ENCODE results near the gene NFYC. TPM values are rescaled to one million over a fixed set of nuclear protein-coding genes. Genes with fewer than 3 reads are reported as not detected.

NFYC gene
- total RNA-seq, 2 experiments from 2014 or later = 71.1 to 91.2 TPM

DNA sequence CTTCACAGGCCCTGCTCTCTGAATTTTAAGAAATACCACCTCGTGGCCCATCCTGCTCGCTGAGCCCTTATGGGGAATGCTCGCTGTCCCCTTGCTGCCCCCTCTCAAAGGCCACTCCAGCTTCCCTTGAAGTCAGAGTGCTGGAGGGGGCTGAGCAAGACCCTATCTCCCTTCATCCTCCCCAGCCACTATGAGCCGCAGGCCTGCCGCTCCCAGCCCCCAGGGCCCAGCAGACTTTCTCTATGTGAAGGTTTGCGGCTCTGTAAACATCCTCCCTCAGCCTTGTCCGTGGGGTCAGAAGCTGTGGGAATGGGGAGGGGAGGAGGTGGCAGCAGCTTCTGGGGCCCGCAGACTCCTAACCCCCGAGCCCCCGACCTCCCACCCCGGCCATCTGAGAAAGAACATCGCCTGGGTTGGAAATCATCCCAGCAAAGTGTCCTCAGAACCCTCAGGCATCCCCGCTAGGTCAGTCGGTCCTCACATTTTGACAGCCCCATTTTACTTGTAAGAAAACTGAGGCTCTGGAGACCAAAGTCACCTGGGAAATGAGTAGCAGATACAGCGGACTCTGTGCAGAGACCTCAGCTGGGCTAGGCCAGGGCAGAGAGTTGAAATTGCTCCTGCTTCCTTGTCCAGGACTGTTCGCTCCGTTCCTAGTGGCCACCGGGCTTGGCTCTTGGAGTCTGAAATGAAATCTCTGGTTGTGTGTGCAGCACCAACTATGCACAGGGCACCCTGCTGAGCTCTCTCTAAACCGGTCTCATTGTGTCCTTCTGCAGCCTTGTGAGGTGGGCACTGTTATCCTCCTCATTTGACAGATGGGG, 96.4 kb downstream of the NFYC start:
- Mint-ChIP-seq H3K27ac (no peak overlapping the region), H3K27me3 (peaks cover 21% of the 10 kb centered on the region), H3K4me1 (peaks cover 7% of the 10 kb centered on the region), H3K36me3 (no peaks in the 10 kb centered on the region), H3K4me3 (no peak overlapping the region), H3K9me3 (ENCODE audit: low read depth) (no peaks in the 10 kb centered on the region)
- CTCF ChIA-PET = interaction anchor here (1.5 to 2.2 kb wide), 4 partner anchors 12 to 62 kb away, joined by 3 to 6 read pairs (median 4); no protein-coding TSS in a partner anchor
- ATAC-seq (no peak), DNase-seq (no peak)

DNA sequence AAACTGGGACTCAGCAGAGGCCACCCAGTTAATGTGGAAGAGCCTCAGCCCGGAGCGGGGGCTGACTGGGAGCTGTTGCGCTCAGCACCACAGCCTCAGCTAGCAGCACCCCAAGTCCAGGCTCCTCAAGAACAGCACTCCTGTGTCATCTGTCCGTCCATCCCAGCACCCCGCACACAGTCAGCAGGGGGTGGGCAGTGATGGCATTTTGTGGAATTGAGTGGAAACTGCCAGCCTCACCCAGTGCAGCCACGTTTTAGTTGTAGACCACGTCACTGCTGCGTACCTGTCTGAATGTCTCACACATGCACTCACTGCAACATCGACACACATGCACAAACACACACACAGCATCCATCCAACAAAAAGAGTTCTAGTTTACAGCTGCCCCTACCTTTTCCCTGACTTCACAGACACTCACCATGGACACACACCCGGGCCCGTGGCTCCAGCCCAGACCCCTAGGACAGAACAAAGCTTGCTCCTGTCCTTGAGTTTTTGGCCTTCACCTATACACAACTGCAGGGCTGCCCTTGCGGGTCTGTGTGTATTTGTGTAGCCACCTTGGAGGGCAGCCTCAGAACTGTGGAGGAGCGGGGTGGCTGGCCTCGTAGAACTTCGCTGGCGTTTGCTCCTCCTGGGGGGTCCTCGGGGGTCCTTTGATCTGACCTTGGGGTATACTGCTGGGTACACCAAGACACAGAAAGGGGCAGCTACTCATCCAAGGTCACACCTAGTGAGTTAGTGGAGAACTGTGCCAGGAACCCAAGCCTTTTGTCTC, 97.2 kb downstream of the NFYC start:
- Mint-ChIP-seq H3K4me3 (no peak overlapping the region), H3K4me1 (peaks cover 3% of the 10 kb centered on the region), H3K9me3 (ENCODE audit: low read depth) (no peaks in the 10 kb centered on the region), H3K27ac (no peak overlapping the region), H3K36me3 (no peaks in the 10 kb centered on the region), H3K27me3 (peaks cover 22% of the 10 kb centered on the region)
- CTCF ChIA-PET = interaction anchor here (1.4 to 2.0 kb wide), 3 partner anchors 13 to 120 kb away, joined by 3 to 5 read pairs (median 4); no protein-coding TSS in a partner anchor
- ATAC-seq (no peak), DNase-seq (no peak)

DNA sequence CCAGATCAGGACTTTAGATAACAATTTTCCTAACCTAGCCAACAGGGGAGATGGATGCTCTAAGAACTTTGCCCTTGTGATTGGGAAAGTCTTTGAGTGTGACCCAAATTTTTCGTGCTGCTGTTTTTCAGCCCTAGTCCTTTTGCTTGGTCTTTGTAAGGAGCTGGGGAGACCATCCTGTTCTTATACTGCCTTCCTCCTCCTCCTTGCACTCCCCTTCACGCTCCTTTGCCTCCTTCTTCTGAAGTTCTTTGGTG, 97.8 kb downstream of the NFYC start:
- DNase-seq (no peak), ATAC-seq (no peak)
- H3K9me3 Mint-ChIP-seq (ENCODE audit: low read depth) = no peaks in the 10 kb centered on the region
- peaks cover 3% of the 10 kb centered on the region for H3K4me1 Mint-ChIP-seq
- H3K36me3 Mint-ChIP-seq = no peaks in the 10 kb centered on the region
- H3K27me3 Mint-ChIP-seq = peaks cover 22% of the 10 kb centered on the region
- CTCF ChIA-PET = interaction anchor here (1.2 to 2.0 kb wide), 4 partner anchors 13 to 120 kb away, joined by 3 to 7 read pairs (median 4); no protein-coding TSS in a partner anchor
- no peak overlapping the region for H3K4me3 Mint-ChIP-seq
- H3K27ac Mint-ChIP-seq = no peak overlapping the region

DNA sequence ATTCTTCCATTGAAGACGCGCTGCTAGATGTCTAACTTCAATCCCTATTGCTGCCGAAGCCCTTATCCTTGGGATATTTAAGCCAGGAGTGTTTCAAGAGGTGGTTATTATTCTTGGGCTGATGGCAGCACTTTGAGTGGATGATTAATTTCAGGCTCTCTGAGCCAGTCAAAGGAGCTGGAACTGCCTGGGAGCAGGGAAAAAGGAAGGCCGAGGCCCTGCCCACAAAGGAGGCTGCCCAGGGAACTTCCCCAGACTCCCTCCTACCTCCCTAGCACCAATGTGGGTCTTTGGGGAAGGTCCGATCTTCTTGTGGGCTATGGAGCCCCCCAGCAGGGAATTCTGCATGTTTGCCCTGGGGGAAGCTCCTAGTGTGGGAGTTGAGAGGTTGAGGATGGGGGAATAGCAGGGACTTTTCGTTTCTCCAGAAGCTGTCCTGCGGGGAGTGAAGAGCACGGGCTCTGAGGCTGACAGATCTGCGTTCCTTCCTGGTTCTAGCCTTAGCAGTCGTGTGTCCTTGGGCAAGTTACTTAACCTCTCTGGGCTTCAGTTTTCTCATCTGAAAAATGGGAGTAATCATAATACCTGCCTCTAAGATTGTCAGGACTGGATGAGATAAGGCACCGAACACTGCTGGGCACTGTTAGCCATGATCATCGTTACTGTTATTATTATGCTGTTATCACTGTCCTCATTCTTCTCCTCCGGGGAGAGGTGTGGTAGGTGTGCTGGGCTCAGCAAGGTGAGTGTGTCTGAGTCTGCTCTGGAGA, 98.3 kb downstream of the NFYC start:
- H3K9me3 Mint-ChIP-seq (ENCODE audit: low read depth) = no peaks in the 10 kb centered on the region
- H3K36me3 Mint-ChIP-seq = no peaks in the 10 kb centered on the region
- peaks cover 16% of the 10 kb centered on the region for H3K27me3 Mint-ChIP-seq
- H3K27ac Mint-ChIP-seq = no peak overlapping the region
- H3K4me3 Mint-ChIP-seq = no peak overlapping the region
- no peaks in the 10 kb centered on the region for H3K4me1 Mint-ChIP-seq
- DNase-seq = no peak
- CTCF ChIA-PET = interaction anchor here (0.6 to 1.5 kb wide), 5 partner anchors 16 to 198 kb away, joined by 3 to 7 read pairs (median 3); no protein-coding TSS in a partner anchor
- ATAC-seq = no peak

DNA sequence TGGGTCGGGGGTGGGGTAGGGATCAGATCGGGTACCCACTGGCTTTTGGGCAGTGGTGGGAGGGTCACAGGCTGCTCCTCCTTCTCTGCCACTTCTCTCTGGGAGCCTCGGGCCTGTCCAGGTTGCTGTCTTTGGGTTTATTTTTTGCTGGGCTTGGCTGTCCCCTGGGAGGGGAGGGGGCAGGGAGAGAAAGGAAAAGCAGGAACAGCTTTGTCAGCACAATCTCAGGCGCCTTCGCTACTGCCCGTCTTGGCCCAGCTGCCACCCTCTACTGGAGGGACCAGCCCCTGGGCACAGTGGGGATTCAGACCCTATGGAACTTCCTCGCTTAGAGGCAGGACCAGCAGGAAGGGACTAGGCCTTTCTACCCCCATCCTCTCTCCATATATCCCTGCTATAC, 100.5 kb downstream of the NFYC start:
- DNase-seq = no peak
- H3K27ac Mint-ChIP-seq = no peak overlapping the region
- no peak for ATAC-seq
- H3K4me3 Mint-ChIP-seq = no peak overlapping the region
- H3K4me1 Mint-ChIP-seq = peaks cover 16% of the 10 kb centered on the region
- H3K27me3 Mint-ChIP-seq = peaks cover 5% of the 10 kb centered on the region
- CTCF ChIA-PET = no interaction called here
- H3K36me3 Mint-ChIP-seq = no peaks in the 10 kb centered on the region
- no peaks in the 10 kb centered on the region for H3K9me3 Mint-ChIP-seq (ENCODE audit: low read depth)

DNA sequence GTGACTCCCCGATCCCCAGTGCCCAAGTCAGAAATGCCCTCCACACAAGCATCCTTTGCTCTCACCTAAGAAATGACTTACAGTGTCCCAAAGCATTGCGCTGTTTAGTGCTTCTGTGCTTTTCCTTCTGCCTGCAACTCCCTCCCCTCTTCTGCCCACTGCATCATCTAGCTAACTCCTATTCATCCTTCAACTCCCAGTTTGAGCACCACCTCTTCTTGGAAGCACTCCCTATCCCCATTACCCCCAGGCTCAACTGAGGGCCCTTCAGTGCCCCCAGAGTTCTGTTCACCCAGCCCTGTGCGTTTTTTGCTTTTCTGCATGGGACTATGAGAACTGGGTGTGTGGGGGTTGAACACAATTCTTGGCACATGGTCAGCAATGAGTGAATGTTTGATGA, 102.1 kb downstream of the NFYC start:
- CTCF ChIA-PET = interaction anchor here (0.9 to 1.6 kb wide), 3 partner anchors 10 to 56 kb away, joined by 4 to 5 read pairs (median 5); no protein-coding TSS in a partner anchor
- ATAC-seq = no peak
- Mint-ChIP-seq H3K36me3 (no peaks in the 10 kb centered on the region), H3K4me3 (no peak overlapping the region), H3K4me1 (peaks cover 24% of the 10 kb centered on the region), H3K27me3 (peaks cover 5% of the 10 kb centered on the region), H3K9me3 (ENCODE audit: low read depth) (no peaks in the 10 kb centered on the region), H3K27ac (no peak overlapping the region)
- DNase-seq = no peak

DNA sequence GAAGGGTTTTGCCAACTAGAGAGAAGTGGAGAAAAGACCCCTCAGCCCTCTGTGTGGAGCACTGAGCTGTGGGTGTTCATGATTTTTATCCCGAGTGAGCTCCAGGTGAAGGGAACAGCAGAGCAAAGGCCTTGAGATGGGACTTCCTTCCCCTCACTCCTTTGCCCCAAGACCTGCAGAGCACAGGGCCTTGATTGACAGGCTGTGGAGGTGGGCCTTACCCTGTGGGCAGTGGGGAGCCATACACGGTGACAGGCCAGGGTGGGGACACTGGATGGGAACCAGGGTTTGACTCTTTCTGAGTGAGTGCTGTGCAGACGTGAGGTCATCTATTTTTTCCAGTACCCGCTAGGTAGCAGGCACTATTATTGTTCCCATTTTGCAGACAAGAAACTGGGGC, 102.5 kb downstream of the NFYC start:
- Mint-ChIP-seq H3K27me3 (peaks cover 5% of the 10 kb centered on the region), H3K4me1 (peaks cover 24% of the 10 kb centered on the region), H3K36me3 (no peaks in the 10 kb centered on the region), H3K9me3 (ENCODE audit: low read depth) (no peaks in the 10 kb centered on the region), H3K4me3 (no peak overlapping the region), H3K27ac (no peak overlapping the region)
- ATAC-seq = no peak
- DNase-seq = no peak
- CTCF ChIA-PET = interaction anchor here (0.9 to 2.3 kb wide), 4 partner anchors 9 to 56 kb away, joined by 4 to 13 read pairs (median 5); no protein-coding TSS in a partner anchor

DNA sequence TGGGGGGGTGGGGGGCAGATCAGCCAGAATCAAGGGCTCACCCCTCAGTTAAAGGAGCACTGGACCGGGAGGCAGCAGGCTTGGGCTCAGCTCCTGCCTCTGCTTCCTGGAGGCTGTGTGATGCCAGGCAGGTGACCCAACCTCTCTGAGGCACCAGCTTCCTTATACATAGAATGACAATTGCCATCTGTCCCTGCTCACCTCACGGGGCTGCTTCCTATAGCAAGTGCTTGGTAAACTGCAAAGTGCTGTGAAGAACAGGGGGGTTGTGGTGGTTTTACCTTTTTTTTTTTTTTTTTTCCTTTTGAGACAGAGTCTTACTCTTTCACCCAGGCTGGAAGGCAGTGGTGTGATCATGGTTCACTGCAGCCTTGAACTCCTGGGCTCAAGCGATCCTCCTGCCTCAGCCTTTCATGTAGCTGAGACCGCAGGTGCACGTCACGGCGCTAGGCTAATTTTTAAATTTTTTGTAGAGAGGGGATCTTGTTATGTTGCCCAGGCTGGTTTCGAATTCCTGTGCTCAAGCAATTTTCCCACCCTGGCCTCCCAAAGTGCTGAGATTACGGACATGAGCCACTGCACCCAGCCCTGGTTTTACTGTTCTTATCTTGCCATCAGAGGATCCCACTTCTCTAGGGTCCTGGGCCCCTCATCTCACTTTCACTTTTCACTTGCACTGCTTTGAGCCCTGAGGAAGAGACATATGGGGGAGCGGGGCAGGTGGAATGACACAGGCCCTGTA, 103.6 kb downstream of the NFYC start:
- CTCF ChIA-PET = interaction anchor here (0.7 to 2.3 kb wide), 8 partner anchors 8 to 213 kb away, joined by 3 to 13 read pairs (median 5); no protein-coding TSS in a partner anchor
- ATAC-seq (peak; percentile 28), DNase-seq (no peak)
- Mint-ChIP-seq H3K9me3 (ENCODE audit: low read depth) (no peaks in the 10 kb centered on the region), H3K27me3 (peaks cover 5% of the 10 kb centered on the region), H3K27ac (peak overlapping the region; percentile 2), H3K4me1 (peaks cover 24% of the 10 kb centered on the region), H3K4me3 (peak overlapping the region; percentile 2), H3K36me3 (no peaks in the 10 kb centered on the region)

DNA sequence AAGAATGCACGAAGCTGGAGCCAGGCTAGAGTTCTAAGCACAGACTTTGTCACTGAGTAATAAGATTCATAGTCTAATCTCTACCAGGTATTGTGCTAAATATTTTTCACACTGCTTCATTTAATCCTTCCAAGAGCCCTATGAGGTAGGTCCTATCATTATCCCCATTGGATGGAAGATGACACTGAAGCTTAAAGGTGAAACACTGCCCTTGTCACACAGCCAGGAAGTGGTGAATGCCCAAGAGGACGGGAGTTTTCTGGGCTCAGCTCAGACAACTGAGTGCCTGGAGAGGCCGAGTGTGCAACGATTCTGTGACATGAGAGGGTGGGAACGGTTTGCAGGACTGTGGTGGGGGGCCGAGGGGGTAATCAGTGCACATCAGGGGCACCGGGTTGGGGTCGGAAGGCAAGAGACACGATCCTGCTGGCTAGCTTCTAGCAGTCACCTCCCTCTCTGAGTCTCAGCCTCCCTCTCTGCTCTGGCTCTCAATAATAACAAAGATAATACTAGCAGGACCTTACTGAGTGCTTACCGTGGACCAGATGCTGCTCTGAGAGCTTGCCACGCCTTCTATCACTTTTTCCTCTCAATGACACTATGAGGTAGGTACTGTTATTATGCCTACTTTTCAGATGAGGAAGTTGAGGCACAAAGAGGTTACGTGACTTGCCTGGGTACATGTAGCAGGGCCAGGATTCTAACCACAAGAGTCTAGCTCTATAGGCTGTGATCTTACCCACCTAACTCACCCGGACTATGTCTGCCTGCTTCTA, 104.5 kb downstream of the NFYC start:
- Mint-ChIP-seq H3K27ac (peak overlapping the region; percentile 66), H3K4me3 (peak overlapping the region; percentile 2), H3K36me3 (no peaks in the 10 kb centered on the region), H3K9me3 (ENCODE audit: low read depth) (no peaks in the 10 kb centered on the region), H3K27me3 (peaks cover 5% of the 10 kb centered on the region), H3K4me1 (peaks cover 24% of the 10 kb centered on the region)
- ATAC-seq (peak; percentile 69), DNase-seq (no peak)
- CTCF ChIA-PET = interaction anchor here (0.8 to 3.2 kb wide), 4 partner anchors 9 to 54 kb away, joined by 3 to 13 read pairs (median 9); no protein-coding TSS in a partner anchor

DNA sequence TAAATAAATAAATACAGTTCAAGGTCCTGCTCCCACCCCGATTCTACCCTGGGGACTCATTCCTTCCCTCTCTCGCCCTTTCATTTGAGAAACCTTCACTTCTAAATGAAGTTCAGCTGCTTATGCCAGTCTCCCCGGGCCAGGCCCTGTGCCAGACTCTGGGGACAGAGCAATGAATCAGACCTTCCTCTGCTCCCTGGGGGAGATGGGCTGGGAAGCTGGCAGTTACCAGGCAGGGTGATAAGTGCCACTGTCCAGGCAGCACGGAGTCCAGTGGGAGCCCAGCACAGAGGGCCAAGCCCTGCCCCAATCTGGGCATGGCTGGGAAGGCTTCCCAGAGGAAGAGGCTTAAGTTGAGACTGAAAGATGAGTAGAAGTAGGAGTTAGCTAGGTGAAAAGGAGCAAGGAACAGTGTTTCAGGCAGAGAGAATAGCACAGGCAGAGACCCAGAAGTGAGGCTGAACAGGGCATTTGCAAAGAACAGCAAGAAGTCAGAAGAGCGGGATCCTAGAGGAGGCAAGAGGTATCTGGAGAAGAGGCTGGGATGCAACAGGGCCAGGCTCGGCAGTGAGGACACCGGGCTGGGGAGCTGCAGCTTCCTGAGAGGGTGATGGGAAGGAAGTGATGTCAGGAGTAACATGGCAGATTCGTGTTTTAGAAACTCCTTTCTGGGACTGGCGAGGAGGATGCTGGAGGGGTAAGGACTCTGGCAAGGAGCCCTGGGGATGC, 105.6 kb downstream of the NFYC start:
- DNase-seq = no peak
- ATAC-seq = no peak
- no peaks in the 10 kb centered on the region for H3K9me3 Mint-ChIP-seq (ENCODE audit: low read depth)
- CTCF ChIA-PET = interaction anchor here (1.0 to 3.2 kb wide), 4 partner anchors 12 to 53 kb away, joined by 3 to 12 read pairs (median 4); no protein-coding TSS in a partner anchor
- H3K4me3 Mint-ChIP-seq = peak overlapping the region; percentile 16
- peak overlapping the region; percentile 30 for H3K27ac Mint-ChIP-seq
- no peaks in the 10 kb centered on the region for H3K36me3 Mint-ChIP-seq
- peaks cover 34% of the 10 kb centered on the region for H3K4me1 Mint-ChIP-seq
- peaks cover 7% of the 10 kb centered on the region for H3K27me3 Mint-ChIP-seq

DNA sequence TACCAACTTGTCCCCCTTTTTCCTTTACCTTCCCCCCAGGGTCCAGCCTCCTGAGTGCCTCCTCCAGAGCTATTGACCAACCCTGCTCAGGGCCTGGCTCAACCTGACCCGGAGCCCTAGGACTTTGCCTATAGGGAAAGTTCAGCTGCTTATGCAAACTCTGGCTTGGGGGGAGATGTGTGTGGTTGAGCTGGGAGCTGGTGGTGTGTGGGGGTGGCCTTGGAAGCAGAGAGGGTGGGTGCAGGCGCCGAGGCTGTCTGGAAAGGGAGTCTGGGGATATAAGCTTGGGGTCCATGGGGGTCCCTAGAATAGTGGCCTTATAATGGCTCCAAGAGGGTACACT, 106.1 kb downstream of the NFYC start:
- CTCF ChIA-PET = interaction anchor here (1.0 to 3.2 kb wide), 5 partner anchors 11 to 151 kb away, joined by 3 to 12 read pairs (median 4); no protein-coding TSS in a partner anchor
- H3K27ac Mint-ChIP-seq = peak overlapping the region; percentile 30
- H3K4me3 Mint-ChIP-seq = peak overlapping the region; percentile 16
- no peaks in the 10 kb centered on the region for H3K9me3 Mint-ChIP-seq (ENCODE audit: low read depth)
- H3K36me3 Mint-ChIP-seq = no peaks in the 10 kb centered on the region
- peaks cover 7% of the 10 kb centered on the region for H3K27me3 Mint-ChIP-seq
- H3K4me1 Mint-ChIP-seq = peaks cover 35% of the 10 kb centered on the region
- DNase-seq (no peak), ATAC-seq (no peak)

Data from activated CD8-positive, alpha-beta memory T cell treated with anti-CD3 and anti-CD28 coated beads, Interleukin-2, amount 10 ng/mL, durations not matched to agents 7 days and 5 days (primary cell).